ENCODE results near the gene EFNA2. TPM values are rescaled to one million over a fixed set of nuclear protein-coding genes. Genes with fewer than 3 reads are reported as not detected.

Gene EFNA2
- total RNA-seq, 1 donor from 2014 or later = not detected

- intact Hi-C loops (cut with DNase I) = loop anchor here (2.0 kb wide), 1 partner anchor 24 kb away; no protein-coding TSS in a partner anchor
- DNase-seq = no peak
- no peak for ATAC-seq (ENCODE audit: poor library complexity)
These were observed 17.2 kb upstream of the EFNA2 start for GRCh38 chr19:1268226-1269064.

- intact Hi-C loops (cut with DNase I) = loop anchor here (2.0 kb wide), 1 partner anchor 24 kb away; no protein-coding TSS in a partner anchor
- DNase-seq (peak; percentile 100), ATAC-seq (ENCODE audit: poor library complexity) (peak; percentile 73)
These were observed 16.6 kb upstream of the EFNA2 start, which contains the start of gene CIRBP for GRCh38 chr19:1269065-1269477. Gene CIRBP, plus strand, starts transcription at chr19:1269332. Its CDS starts 1,602 bp downstream, at chr19:1270934.

- ATAC-seq (ENCODE audit: poor library complexity) (peak; percentile 40), DNase-seq (peak; percentile 91)
- intact Hi-C loops (cut with DNase I) = loop anchor here (2.0 to 10.0 kb wide), 2 partner anchors 25 to 115 kb away; partner anchors contain the start of gene NDUFS7
These were observed 16.0 kb upstream of the EFNA2 start for GRCh38 chr19:1269478-1270212.

- ATAC-seq (ENCODE audit: poor library complexity) = no peak
- intact Hi-C loops (cut with DNase I) = loop anchor here (10.0 kb wide), 1 partner anchor 114 kb away; the partner anchor contains the start of gene NDUFS7
- no peak for DNase-seq
These were observed 15.3 kb upstream of the EFNA2 start for GRCh38 chr19:1270213-1270853.

GRCh38 chr19:1270854-1271527, 14.7 kb upstream of the EFNA2 start:
- ATAC-seq (ENCODE audit: poor library complexity) (no peak), DNase-seq (no peak)
- intact Hi-C loops (cut with DNase I) = loop anchor here (10.0 kb wide), 1 partner anchor 114 kb away; the partner anchor contains the start of gene NDUFS7

- intact Hi-C loops (cut with DNase I) = loop anchor here (10.0 kb wide), 1 partner anchor 113 kb away; the partner anchor contains the start of gene NDUFS7
- DNase-seq (no peak), ATAC-seq (ENCODE audit: poor library complexity) (no peak)
These were observed 13.9 kb upstream of the EFNA2 start for GRCh38 chr19:1271528-1272422.

GRCh38 chr19:1272423-1273262, 13.0 kb upstream of the EFNA2 start:
- intact Hi-C loops (cut with DNase I) = loop anchor here (10.0 kb wide), 1 partner anchor 112 kb away; the partner anchor contains the start of gene NDUFS7
- DNase-seq = no peak
- no peak for ATAC-seq (ENCODE audit: poor library complexity)

- no peak for ATAC-seq (ENCODE audit: poor library complexity)
- intact Hi-C loops (cut with DNase I) = loop anchor here (10.0 kb wide), 1 partner anchor 111 kb away; the partner anchor contains the start of gene NDUFS7
- peak; percentile 53 for DNase-seq
These were observed 12.2 kb upstream of the EFNA2 start for GRCh38 chr19:1273263-1274041.

- DNase-seq = peak; percentile 53
- intact Hi-C loops (cut with DNase I) = loop anchor here (10.0 kb wide), 1 partner anchor 111 kb away; the partner anchor contains the start of gene NDUFS7
- no peak for ATAC-seq (ENCODE audit: poor library complexity)
These were observed 11.4 kb upstream of the EFNA2 start for GRCh38 chr19:1274081-1274851.

GRCh38 chr19:1274852-1275259, 10.8 kb upstream of the EFNA2 start:
- DNase-seq = no peak
- peak; percentile 1 for ATAC-seq (ENCODE audit: poor library complexity)
- intact Hi-C loops (cut with DNase I) = loop anchor here (10.0 kb wide), 1 partner anchor 110 kb away; the partner anchor contains the start of gene NDUFS7

GRCh38 chr19:1275260-1275975, 10.3 kb upstream of the EFNA2 start, which contains the start of gene FAM174C:
Gene FAM174C, plus strand, starts transcription at chr19:1275530. Its CDS starts 20 bp downstream, at chr19:1275550.
- ATAC-seq (ENCODE audit: poor library complexity) (peak; percentile 81), DNase-seq (peak; percentile 97)
- intact Hi-C loops (cut with DNase I) = loop anchor here (10.0 kb wide), 1 partner anchor 109 kb away; the partner anchor contains the start of gene NDUFS7

GRCh38 chr19:1275976-1276627, 9.6 kb upstream of the EFNA2 start:
- ATAC-seq (ENCODE audit: poor library complexity) (no peak), DNase-seq (no peak)
- intact Hi-C loops (cut with DNase I) = loop anchor here (10.0 kb wide), 1 partner anchor 109 kb away; the partner anchor contains the start of gene NDUFS7

- intact Hi-C loops (cut with DNase I) = loop anchor here (10.0 kb wide), 1 partner anchor 108 kb away; the partner anchor contains the start of gene NDUFS7
- no peak for ATAC-seq (ENCODE audit: poor library complexity)
- no peak for DNase-seq
These were observed 9.0 kb upstream of the EFNA2 start for GRCh38 chr19:1276628-1277022.
